DND-41 (cell line): ENCODE results near the gene PPFIBP1.
"Not testable (repeated sequence)": the region's sequence is repeated elsewhere in the genome, so short reads cannot be mapped to it uniquely, and the experiment has no call there.

Experiments
- ATAC-seq: fragments of 200-7000 bp; cut with Tn5 transposase; 3 replicates; pipeline ENCODE4 v1.9.1; 2021; ENCODE audit warnings: low read depth; ENCODE audit not compliant: insufficient read depth
- DNase-seq: peaks from one replicate; pipeline ENCODE4 v3.0.0-alpha.2; 2020
- H2AFZ ChIP-seq: 2 replicates; pipeline ENCODE4 v1.6.0; 2012; ENCODE audit warnings: low read depth, low read length
- H3K27ac ChIP-seq: 2 replicates; pipeline ENCODE4 v1.5.1; 2012; ENCODE audit warnings: low read length, inconsistent platforms
- H3K27me3 ChIP-seq: fragments of 200-600 bp; sonication (generic); 2 replicates; pipeline ENCODE4 v1.6.0; 2012; ENCODE audit warnings: low read length, mild to moderate bottlenecking, inconsistent platforms; ENCODE audit not compliant: insufficient read depth, poor library complexity
- H3K36me3 ChIP-seq: 2 replicates; pipeline ENCODE4 v1.5.1; 2012; ENCODE audit warnings: low read length, inconsistent platforms; ENCODE audit not compliant: insufficient read depth
- H3K4me1 ChIP-seq: 2 replicates; pipeline ENCODE4 v1.5.1; 2012; ENCODE audit warnings: mild to moderate bottlenecking, low read length; ENCODE audit not compliant: insufficient read depth
- H3K4me2 ChIP-seq: 2 replicates; pipeline ENCODE4 v1.6.0; 2012; ENCODE audit warnings: mild to moderate bottlenecking, moderate library complexity, low read length, inconsistent platforms; ENCODE audit not compliant: insufficient read depth
- H3K4me3 ChIP-seq, 2 experiments: fragments of 200-600 bp in 1 of 2; shearing (Covaris generic) in 1 of 2; 2 replicates each; pipeline ENCODE4 v1.5.1; 2012 to 2016; ENCODE audit warnings: inconsistent platforms in 2 of 2, low read length in 2 of 2, mild to moderate bottlenecking in 2 of 2, low read depth in 1 of 2, moderate library complexity in 1 of 2
- H3K79me2 ChIP-seq: 2 replicates; pipeline ENCODE4 v1.6.0; 2012; ENCODE audit warnings: low read length, inconsistent platforms; ENCODE audit not compliant: insufficient read depth
- H3K9ac ChIP-seq: 2 replicates; pipeline ENCODE4 v1.6.0; 2012; ENCODE audit warnings: low read depth, mild to moderate bottlenecking, inconsistent platforms, low read length, moderate library complexity
- H3K9me3 ChIP-seq: 2 replicates; pipeline ENCODE4 v1.5.1; 2012; ENCODE audit warnings: low read length, moderate library complexity, mild to moderate bottlenecking, inconsistent platforms; ENCODE audit not compliant: insufficient read depth, severe bottlenecking
- H4K20me1 ChIP-seq: 2 replicates; pipeline ENCODE4 v1.6.0; 2012; ENCODE audit warnings: low read length; ENCODE audit not compliant: insufficient read depth
- CTCF ChIP-seq: IDR thresholded peaks from 2 replicates; pipeline ENCODE4 v1.5.1; 2012; ENCODE audit warnings: borderline replicate concordance, low read length, moderate library complexity, mild to moderate bottlenecking; ENCODE audit not compliant: poor library complexity, severe bottlenecking; ENCODE audit errors: extremely low read depth
- EZH2 ChIP-seq: IDR thresholded peaks from 3 replicates; pipeline ENCODE4 v1.6.1; 2012; ENCODE audit warnings: borderline replicate concordance, low read depth, mild to moderate bottlenecking, moderate library complexity, low read length, inconsistent platforms; ENCODE audit not compliant: severe bottlenecking

PPFIBP1 gene

DNA sequence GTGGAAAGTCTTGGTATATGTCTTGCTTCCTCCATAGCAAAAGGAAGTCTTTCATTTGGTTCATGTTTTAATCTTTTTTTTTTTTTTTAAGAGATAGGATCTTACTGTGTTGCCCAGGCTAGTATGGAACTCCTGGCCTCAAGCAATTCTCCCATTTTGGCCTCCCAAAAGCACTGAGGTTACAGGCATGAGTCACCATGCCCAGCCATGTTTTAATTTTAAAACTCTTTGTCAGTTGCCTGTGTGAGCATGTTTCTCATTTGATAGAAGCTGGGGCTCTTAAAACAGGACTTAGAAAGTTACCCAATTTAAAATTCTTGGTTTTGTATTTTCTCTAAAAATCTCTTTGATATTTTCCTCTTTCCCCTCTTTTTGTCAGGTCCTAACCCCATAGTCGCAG, 127.2 kb downstream of the PPFIBP1 start:
- Histone ChIP-seq H3K9ac (no peak overlapping the region), H3K4me3 (no peak overlapping the region), H3K9me3 (no peaks in the 10 kb centered on the region), H3K79me2 (no peaks in the 10 kb centered on the region), H2AFZ (no peak overlapping the region), H3K4me1 (no peaks in the 10 kb centered on the region), H3K27me3 (no peaks in the 10 kb centered on the region), H3K27ac (no peak overlapping the region), H4K20me1 (no peaks in the 10 kb centered on the region), H3K36me3 (no peaks in the 10 kb centered on the region), H3K4me2 (no peak overlapping the region)
- TF ChIP-seq CTCF: no peak
- ATAC-seq: no peak
- no peak for DNase-seq

GRCh38 chr12:27652174-27652763, 128.3 kb downstream of the PPFIBP1 start:
- Histone ChIP-seq H2AFZ (no peak overlapping the region), H3K79me2 (no peaks in the 10 kb centered on the region), H3K4me2 (no peak overlapping the region), H3K27me3 (no peaks in the 10 kb centered on the region), H3K4me3 (no peak overlapping the region), H3K36me3 (no peaks in the 10 kb centered on the region), H3K4me1 (no peaks in the 10 kb centered on the region), H3K9ac (no peak overlapping the region), H3K27ac (no peak overlapping the region), H4K20me1 (no peaks in the 10 kb centered on the region), H3K9me3 (no peaks in the 10 kb centered on the region)
- DNase-seq (peak; percentile 45), ATAC-seq (peak; percentile 55; the same call in 1 of the 3 replicates)
- TF ChIP-seq EZH2 (no peak), CTCF (peak; percentile 90)

DNA sequence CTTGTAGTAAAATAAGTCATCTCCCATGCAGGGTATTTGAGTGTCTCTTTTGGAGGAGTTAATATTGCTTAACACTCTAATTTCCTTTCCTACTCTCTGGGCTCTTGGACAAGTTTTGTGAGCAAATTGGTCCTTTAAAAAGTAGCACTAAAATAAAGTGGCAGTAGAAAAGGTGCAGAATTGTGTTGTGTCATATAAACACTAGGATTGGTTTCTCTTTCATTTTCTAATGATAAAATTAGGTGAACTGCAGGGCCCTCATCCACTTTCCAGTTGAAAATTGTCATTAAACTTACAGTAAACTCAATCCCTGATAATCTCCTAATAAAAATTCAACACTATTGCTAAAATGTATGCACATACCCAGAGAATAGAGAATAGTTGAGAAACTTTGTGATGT, 129.7 kb downstream of the PPFIBP1 start:
- no peaks in the 10 kb centered on the region for H3K27me3 ChIP-seq
- H3K9me3 ChIP-seq: no peaks in the 10 kb centered on the region
- DNase-seq (no peak), ATAC-seq (no peak)
- H3K36me3 ChIP-seq: no peaks in the 10 kb centered on the region
- no peaks in the 10 kb centered on the region for H3K4me1 ChIP-seq
- H3K9ac ChIP-seq: no peak overlapping the region
- H2AFZ ChIP-seq: no peak overlapping the region
- H3K4me2 ChIP-seq: no peak overlapping the region
- H4K20me1 ChIP-seq: no peaks in the 10 kb centered on the region
- no peak overlapping the region for H3K4me3 ChIP-seq
- no peaks in the 10 kb centered on the region for H3K79me2 ChIP-seq
- no peak overlapping the region for H3K27ac ChIP-seq
- TF ChIP-seq EZH2 (no peak), CTCF (no peak)

- H3K4me1 ChIP-seq, H2AFZ ChIP-seq, H3K9ac ChIP-seq, H3K4me2 ChIP-seq, DNase-seq, H3K4me3 ChIP-seq, H3K27ac ChIP-seq, ATAC-seq, H4K20me1 ChIP-seq, H3K79me2 ChIP-seq, H3K27me3 ChIP-seq, H3K9me3 ChIP-seq, H3K36me3 ChIP-seq: not testable (repeated sequence)
Measured at GRCh38 chr12:27655476-27655875, 131.5 kb downstream of the PPFIBP1 start.
